Peyer's patch (tissue), 4 donors: Measurements from ENCODE around the gene FOXP2.

Source experiments
- POLR2A ChIP-seq, 2 donors: fragments of 450-650 bp; IDR thresholded peaks; one replicate each; pipeline ENCODE4 v1.5.1; 2017; ENCODE audit warnings: antibody characterized with exemption in 2 of 2, mild to moderate bottlenecking in 2 of 2, moderate library complexity in 2 of 2
- TF ChIP-seq, protein P1 (sequence below), 6 experiments: fragments of 450-650 bp in 4 of 6; fragments of 200-600 bp in 2 of 6; sonication (generic) in 1 of 6; IDR thresholded peaks; one replicate each; pipeline ENCODE4 v1.5.1; 2017 to 2019; ENCODE audit warnings: antibody characterized with exemption in 6 of 6, mild to moderate bottlenecking in 3 of 6, moderate library complexity in 1 of 6

DNA sequence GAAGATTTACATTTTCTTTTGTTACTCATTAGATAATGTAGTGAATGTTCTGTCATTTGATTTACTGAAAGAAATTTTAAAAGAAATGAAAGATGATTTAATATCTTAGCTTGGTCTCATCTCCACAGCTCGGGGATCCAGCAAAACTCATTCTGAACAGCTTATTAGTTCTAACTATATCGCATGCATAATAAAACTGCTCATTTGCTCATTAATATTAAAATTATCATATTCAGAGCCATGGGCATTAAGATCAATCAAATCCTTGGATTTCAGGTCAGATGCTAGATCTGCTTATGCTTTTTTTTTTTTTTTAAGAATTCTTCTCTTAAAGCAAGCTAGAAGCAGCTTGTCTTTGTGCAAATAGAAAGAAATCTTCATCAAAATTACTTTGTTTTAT is 246.1 kb downstream of the FOXP2 start:
- TF ChIP-seq, protein P1, sequence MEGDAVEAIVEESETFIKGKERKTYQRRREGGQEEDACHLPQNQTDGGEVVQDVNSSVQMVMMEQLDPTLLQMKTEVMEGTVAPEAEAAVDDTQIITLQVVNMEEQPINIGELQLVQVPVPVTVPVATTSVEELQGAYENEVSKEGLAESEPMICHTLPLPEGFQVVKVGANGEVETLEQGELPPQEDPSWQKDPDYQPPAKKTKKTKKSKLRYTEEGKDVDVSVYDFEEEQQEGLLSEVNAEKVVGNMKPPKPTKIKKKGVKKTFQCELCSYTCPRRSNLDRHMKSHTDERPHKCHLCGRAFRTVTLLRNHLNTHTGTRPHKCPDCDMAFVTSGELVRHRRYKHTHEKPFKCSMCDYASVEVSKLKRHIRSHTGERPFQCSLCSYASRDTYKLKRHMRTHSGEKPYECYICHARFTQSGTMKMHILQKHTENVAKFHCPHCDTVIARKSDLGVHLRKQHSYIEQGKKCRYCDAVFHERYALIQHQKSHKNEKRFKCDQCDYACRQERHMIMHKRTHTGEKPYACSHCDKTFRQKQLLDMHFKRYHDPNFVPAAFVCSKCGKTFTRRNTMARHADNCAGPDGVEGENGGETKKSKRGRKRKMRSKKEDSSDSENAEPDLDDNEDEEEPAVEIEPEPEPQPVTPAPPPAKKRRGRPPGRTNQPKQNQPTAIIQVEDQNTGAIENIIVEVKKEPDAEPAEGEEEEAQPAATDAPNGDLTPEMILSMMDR (IDR thresholded peaks at IDR 0.05), result no peak
- no peak for TF ChIP-seq POLR2A (IDR thresholded peaks at IDR 0.05)
